ENCODE results near the gene DYNLRB2. TPM values are rescaled to one million over a fixed set of nuclear protein-coding genes. Genes with fewer than 3 reads are reported as not detected.

DYNLRB2 gene
- total RNA-seq, 2 experiments from 2014 or later = 0.76 TPM; not detected in 1

DNA sequence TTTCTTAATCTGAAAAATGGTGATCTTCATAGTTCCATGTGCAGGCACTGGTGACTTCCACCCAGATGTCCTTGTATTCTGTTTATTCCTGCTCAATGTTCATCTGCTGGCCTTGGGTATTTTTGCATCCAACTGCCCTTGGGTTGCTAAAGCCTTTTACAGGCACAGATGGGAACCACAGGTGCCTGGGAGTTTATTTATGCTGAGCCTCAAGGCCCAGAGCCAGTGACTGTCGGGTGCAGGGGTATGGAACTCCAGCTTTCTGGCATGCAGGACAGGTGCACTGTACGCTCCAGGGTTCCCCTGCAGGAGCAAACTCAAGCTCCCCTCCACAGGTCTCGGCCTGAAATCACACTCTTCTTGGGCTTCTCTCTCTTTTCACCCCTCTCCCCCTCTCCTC is 22.3 kb downstream of the DYNLRB2 start:
- CTCF ChIA-PET = interaction anchor here (0.7 to 2.7 kb wide), 3 partner anchors 9 to 17 kb away, joined by 3 to 10 read pairs (median 8); no protein-coding TSS in a partner anchor
- Mint-ChIP-seq H3K4me3 (no peak overlapping the region), H3K27me3 (no peaks in the 10 kb centered on the region)

DNA sequence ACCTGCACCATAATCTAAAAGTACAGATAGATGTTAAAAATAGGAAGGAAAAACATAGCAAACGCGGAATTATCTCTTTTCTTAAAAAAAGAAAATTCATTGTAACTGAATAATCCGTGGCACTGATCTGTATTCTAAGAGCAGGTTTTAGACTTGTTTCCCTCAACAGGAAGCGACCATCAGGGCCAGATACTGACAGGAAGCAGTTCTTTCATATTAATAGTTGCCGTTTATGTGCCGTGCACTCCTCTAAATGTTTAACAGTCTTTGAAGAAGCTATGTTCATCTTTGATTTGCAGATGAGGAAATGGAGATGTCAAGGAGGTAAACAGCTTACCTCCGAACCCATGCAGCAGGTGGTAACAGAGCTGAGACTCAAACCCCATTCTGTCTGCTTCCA is 23.6 kb downstream of the DYNLRB2 start:
- H3K4me1 Mint-ChIP-seq = peaks cover 51% of the 10 kb centered on the region
- H3K4me3 Mint-ChIP-seq = no peak overlapping the region
- no peaks in the 10 kb centered on the region for H3K27me3 Mint-ChIP-seq
- DNase-seq = no peak
- H3K27ac Mint-ChIP-seq = peak overlapping the region; percentile 80
- peaks cover 10% of the 10 kb centered on the region for H3K9me3 Mint-ChIP-seq (ENCODE audit: low read depth)
- H3K36me3 Mint-ChIP-seq = peaks cover 30% of the 10 kb centered on the region
- CTCF ChIA-PET = interaction anchor here (0.9 to 2.7 kb wide), 5 partner anchors 10 to 38 kb away, joined by 3 to 13 read pairs (median 8); no protein-coding TSS in a partner anchor
- ATAC-seq = no peak

More for the DNA sequence above, 22.3 kb downstream of the DYNLRB2 start:
- peaks cover 24% of the 10 kb centered on the region for H3K36me3 Mint-ChIP-seq
- H3K27ac Mint-ChIP-seq = no peak overlapping the region
- peaks cover 10% of the 10 kb centered on the region for H3K9me3 Mint-ChIP-seq (ENCODE audit: low read depth)
- peaks cover 42% of the 10 kb centered on the region for H3K4me1 Mint-ChIP-seq
- DNase-seq = no peak
- no peak for ATAC-seq

DNA sequence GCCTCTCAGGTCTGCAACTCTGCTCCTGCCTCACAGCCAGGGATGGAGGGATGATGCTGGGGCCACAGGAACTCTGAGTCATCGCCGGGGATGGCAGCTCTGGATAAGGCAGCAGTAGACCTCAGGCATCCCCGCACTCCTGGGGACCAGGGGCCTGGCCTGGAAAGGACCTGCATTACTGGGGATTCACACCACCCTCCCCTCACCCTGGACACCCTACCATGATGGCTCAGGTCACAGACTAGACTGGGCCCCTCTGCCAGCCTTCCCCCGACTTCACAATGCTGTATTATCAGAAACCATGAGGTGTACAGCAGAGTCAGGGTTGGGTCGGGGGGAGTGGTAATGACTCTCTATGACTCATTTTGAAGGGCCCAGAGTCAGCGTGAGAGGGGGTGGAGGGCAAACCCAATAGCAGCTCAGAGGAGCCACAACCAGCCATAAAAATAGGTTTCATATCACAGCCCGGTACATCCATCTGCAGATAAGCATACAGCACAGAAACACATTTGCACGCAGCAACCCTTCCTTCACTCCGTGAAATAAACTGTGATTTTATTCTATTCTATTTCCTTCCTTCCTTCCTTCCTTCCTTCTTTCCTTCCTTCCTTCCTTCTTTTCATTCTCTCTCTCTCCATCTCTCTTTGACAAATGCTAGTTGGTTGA is 28.8 kb downstream of the DYNLRB2 start:
- Mint-ChIP-seq H3K27me3 (no peaks in the 10 kb centered on the region), H3K4me1 (peaks cover 68% of the 10 kb centered on the region), H3K4me3 (peak overlapping the region; percentile 27), H3K9me3 (ENCODE audit: low read depth) (peaks cover 13% of the 10 kb centered on the region), H3K27ac (peak overlapping the region; percentile 98), H3K36me3 (peaks cover 43% of the 10 kb centered on the region)
- CTCF ChIA-PET = interaction anchor here (1.0 to 1.8 kb wide), 4 partner anchors 11 to 44 kb away, joined by 3 to 9 read pairs (median 4); no protein-coding TSS in a partner anchor
- peak; percentile 95 for ATAC-seq
- DNase-seq = peak; percentile 93

GRCh38 chr16:80570106-80570478 is 29.3 kb downstream of the DYNLRB2 start:
- ATAC-seq (peak; percentile 48), DNase-seq (peak; percentile 72)
- H3K36me3 Mint-ChIP-seq = peaks cover 40% of the 10 kb centered on the region
- peaks cover 67% of the 10 kb centered on the region for H3K4me1 Mint-ChIP-seq
- H3K27me3 Mint-ChIP-seq = no peaks in the 10 kb centered on the region
- H3K27ac Mint-ChIP-seq = peak overlapping the region; percentile 98
- H3K4me3 Mint-ChIP-seq = peak overlapping the region; percentile 27
- H3K9me3 Mint-ChIP-seq (ENCODE audit: low read depth) = peaks cover 13% of the 10 kb centered on the region
- CTCF ChIA-PET = interaction anchor here (1.0 to 1.8 kb wide), 3 partner anchors 10 to 45 kb away, joined by 3 to 9 read pairs (median 4); no protein-coding TSS in a partner anchor

DNA sequence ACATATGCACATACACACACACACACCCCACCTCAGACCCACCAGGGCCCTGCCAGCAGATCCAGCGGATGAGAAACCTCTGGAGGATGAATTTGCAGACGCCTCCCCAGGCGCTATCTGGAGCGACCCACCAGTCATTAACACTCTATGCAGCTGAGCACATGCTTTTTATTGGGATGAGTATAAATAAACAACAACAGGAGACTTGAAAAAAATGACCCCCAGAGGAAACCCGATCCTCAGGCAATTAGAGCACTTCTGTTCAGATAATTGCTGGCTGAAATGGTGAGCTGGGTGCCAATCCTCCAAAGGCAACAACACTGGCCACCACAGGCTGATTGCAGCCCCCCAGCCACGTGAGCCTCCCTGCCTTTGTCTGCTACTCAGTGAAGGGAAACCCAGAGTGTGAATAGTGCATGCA is 32.9 kb downstream of the DYNLRB2 start:
- peaks cover 54% of the 10 kb centered on the region for H3K4me1 Mint-ChIP-seq
- CTCF ChIA-PET = interaction anchor here (1.6 to 1.9 kb wide), 2 partner anchors 15 to 47 kb away, joined by 4 to 6 read pairs; no protein-coding TSS in a partner anchor
- H3K36me3 Mint-ChIP-seq = peaks cover 23% of the 10 kb centered on the region

DNA sequence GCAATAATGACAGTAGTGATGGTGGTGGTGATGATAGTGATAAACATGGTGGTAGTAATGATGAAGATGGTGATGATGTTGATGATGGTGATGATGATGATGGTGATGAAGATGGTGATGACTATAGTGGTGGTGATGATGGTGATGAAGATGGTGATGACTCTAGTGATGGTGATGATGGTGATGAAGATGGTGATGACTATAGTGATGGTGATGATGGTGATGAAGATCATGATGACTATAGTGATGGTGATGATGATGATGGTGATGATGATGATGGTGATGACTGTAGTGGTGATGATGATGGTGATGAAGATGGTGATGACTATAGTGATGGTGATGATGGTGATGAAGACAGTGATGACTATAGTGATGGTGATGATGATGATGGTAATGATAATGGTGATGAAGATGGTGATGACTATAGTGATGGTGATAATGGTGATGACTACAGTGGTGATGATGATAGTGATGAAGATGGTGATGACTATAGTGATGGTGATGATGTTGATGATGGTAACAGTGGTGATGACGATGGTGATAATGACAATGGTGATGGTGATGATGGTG is 35.6 kb downstream of the DYNLRB2 start:
- CTCF ChIA-PET = interaction anchor here (0.8 to 5.0 kb wide), 3 partner anchors 7 to 50 kb away, joined by 3 to 52 read pairs (median 4); no protein-coding TSS in a partner anchor
- DNase-seq (no peak), ATAC-seq (no peak)
- H3K27ac Mint-ChIP-seq = no peak overlapping the region
- peaks cover 19% of the 10 kb centered on the region for H3K36me3 Mint-ChIP-seq
- peaks cover 55% of the 10 kb centered on the region for H3K4me1 Mint-ChIP-seq
- no peaks in the 10 kb centered on the region for H3K27me3 Mint-ChIP-seq
- H3K9me3 Mint-ChIP-seq (ENCODE audit: low read depth) = peaks cover under 1% of the 10 kb centered on the region
- no peak overlapping the region for H3K4me3 Mint-ChIP-seq

More for the DNA sequence above, 32.9 kb downstream of the DYNLRB2 start:
- Mint-ChIP-seq H3K27me3 (no peaks in the 10 kb centered on the region), H3K4me3 (no peak overlapping the region), H3K27ac (no peak overlapping the region), H3K9me3 (ENCODE audit: low read depth) (peaks cover 3% of the 10 kb centered on the region)
- ATAC-seq = no peak
- DNase-seq = no peak

DNA sequence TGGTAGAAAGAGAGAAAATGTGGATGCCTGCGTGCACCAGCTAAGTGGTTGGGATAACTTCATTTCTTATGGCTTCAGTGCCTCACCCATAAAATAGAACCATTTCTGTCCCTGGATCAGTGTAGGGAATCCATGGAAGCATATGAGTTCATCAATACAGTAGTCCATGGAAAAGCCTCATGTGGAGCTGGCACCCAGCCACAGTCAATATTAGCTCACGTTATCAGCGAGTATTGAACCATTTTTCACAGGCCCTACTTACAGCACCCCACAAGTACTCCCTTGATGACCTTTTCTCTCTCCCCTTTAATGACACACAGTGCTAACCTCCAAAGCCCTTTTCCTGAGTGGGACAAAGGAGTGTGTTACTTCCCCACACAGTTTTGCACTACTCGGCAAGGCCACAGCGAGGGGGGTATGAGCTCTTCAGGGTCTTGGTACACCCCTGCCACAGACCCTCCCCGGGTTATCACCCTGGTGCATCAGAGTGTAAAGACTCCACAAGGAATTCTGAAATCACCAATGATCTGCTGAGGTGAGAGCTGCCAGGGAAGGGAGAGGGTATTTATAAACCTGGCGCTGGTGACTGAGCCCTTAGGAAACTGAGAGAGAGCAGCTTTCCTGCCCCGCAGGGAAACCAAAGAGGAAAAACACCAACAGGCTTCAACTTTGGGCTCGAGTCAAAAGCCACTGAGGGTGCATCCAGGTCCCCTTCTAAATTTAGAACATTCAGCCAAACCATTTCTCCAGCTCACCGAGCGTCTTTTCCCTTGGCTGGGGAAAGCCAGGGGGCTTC is 36.9 kb downstream of the DYNLRB2 start:
- H3K4me3 Mint-ChIP-seq = no peak overlapping the region
- H3K27ac Mint-ChIP-seq = no peak overlapping the region
- peaks cover 57% of the 10 kb centered on the region for H3K4me1 Mint-ChIP-seq
- no peak for ATAC-seq
- no peak for DNase-seq
- CTCF ChIA-PET = interaction anchor here (0.8 to 5.0 kb wide), 4 partner anchors 13 to 51 kb away, joined by 3 to 52 read pairs (median 4); no protein-coding TSS in a partner anchor
- no peaks in the 10 kb centered on the region for H3K27me3 Mint-ChIP-seq
- H3K36me3 Mint-ChIP-seq = peaks cover 14% of the 10 kb centered on the region
- H3K9me3 Mint-ChIP-seq (ENCODE audit: low read depth) = no peaks in the 10 kb centered on the region

DNA sequence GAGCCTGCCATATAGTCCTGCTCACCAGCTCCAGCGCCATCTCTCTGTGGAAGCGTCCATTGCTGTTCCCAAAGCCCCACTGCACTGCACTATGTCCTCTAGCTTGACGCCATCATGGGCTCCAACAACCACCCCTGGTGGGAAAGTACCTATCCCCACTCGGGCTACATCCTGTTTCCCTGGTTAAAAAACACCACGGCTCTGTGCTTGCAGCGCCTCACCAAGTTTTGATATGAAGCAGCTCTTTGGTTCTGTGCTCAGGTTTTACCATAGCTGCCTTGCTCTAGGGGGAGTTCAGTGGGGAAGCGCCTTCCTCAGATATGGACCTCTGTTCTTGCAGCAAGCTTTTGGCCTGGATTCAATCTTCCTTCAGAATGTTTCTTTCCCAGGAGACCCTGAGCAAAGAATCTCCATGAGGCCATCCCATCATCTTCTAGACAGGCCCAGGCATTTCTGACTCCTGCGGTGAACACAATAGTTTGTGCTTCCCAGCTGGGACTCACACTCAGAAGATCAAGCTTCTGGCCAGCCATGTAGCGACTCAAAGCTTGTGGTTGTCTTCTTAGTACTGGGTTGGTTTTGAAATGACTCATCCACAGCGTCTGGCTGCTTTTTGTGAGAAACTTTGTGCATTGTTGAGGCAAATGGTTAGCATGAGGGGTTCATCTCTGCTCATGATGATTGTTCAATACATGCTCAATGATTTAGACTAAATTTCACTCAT is 39.5 kb downstream of the DYNLRB2 start:
- H3K27ac Mint-ChIP-seq = peak overlapping the region; percentile 96
- peaks cover 73% of the 10 kb centered on the region for H3K4me1 Mint-ChIP-seq
- H3K4me3 Mint-ChIP-seq = peak overlapping the region; percentile 54
- ATAC-seq (peak; percentile 88), DNase-seq (peak; percentile 95)
- H3K36me3 Mint-ChIP-seq = peaks cover 24% of the 10 kb centered on the region
- CTCF ChIA-PET = interaction anchor here (0.8 to 5.0 kb wide), 17 partner anchors 8 to 244 kb away, joined by 3 to 52 read pairs (median 6); no protein-coding TSS in a partner anchor
- no peaks in the 10 kb centered on the region for H3K27me3 Mint-ChIP-seq
- no peaks in the 10 kb centered on the region for H3K9me3 Mint-ChIP-seq (ENCODE audit: low read depth)

DNA sequence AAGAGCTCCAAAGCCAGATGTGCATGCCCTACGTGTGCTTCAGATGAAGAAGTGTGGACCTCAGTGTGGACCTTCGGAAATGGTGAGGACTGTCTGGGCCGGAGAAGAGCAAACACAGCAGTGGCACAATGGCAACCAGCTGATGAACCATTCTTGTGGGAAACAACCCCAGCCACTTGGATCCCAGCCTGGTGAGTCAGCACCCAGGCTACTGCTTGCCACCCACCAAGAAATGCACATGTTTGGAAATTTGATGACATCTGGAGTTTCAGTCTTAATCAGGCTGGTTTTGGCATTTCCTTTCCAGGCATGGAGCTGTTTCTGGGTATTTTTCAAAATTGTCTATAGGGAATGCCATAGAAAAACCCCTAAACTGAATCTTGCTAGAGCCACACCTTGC is 42.7 kb downstream of the DYNLRB2 start:
- Mint-ChIP-seq H3K27ac (peak overlapping the region; percentile 58), H3K36me3 (peaks cover 49% of the 10 kb centered on the region), H3K4me1 (peaks cover 85% of the 10 kb centered on the region), H3K27me3 (no peaks in the 10 kb centered on the region), H3K9me3 (ENCODE audit: low read depth) (peaks cover 4% of the 10 kb centered on the region), H3K4me3 (no peak overlapping the region)
- peak; percentile 18 for ATAC-seq
- DNase-seq = peak; percentile 79
- CTCF ChIA-PET = interaction anchor here (0.9 to 5.7 kb wide), 5 partner anchors 8 to 56 kb away, joined by 3 to 35 read pairs (median 4); no protein-coding TSS in a partner anchor

- Mint-ChIP-seq H3K4me1 (peaks cover 80% of the 10 kb centered on the region), H3K9me3 (ENCODE audit: low read depth) (peaks cover 7% of the 10 kb centered on the region), H3K27ac (peak overlapping the region; percentile 64), H3K4me3 (no peak overlapping the region), H3K27me3 (peaks cover 4% of the 10 kb centered on the region), H3K36me3 (peaks cover 64% of the 10 kb centered on the region)
- ATAC-seq (peak; percentile 74), DNase-seq (peak; percentile 69)
- CTCF ChIA-PET = interaction anchor here (5.7 kb wide), 1 partner anchor 59 kb away, joined by 35 read pairs; no protein-coding TSS in a partner anchor
Measured at GRCh38 chr16:80585764-80586163, 45.0 kb downstream of the DYNLRB2 start.

GRCh38 chr16:80586476-80586875 is 45.7 kb downstream of the DYNLRB2 start:
- Mint-ChIP-seq H3K4me3 (no peak overlapping the region), H3K9me3 (ENCODE audit: low read depth) (peaks cover 7% of the 10 kb centered on the region), H3K27ac (peak overlapping the region; percentile 64), H3K27me3 (peaks cover 7% of the 10 kb centered on the region), H3K36me3 (peaks cover 67% of the 10 kb centered on the region), H3K4me1 (peaks cover 80% of the 10 kb centered on the region)
- no peak for ATAC-seq
- CTCF ChIA-PET = interaction anchor here (1.3 to 5.7 kb wide), 3 partner anchors 21 to 59 kb away, joined by 4 to 35 read pairs (median 5); no protein-coding TSS in a partner anchor
- DNase-seq = no peak

DNA sequence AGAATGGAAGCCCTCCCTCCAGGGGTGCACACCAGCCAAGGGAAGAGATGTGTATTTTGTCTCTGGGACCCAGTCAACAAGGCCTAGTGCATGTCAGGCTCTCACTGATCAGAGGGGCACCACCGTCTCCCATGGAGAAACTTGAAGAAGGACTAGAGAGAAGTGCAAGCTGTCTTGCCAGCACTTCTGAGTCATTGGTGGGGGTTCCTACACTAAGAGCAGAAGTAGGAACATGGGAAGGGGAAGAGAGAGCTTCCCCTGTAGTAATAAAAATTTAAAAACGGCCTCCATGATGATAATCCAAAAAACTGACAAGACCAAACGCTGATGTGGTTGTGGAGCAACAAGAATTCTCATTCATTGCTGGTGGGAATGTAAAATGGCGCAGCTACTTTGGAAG is 46.3 kb downstream of the DYNLRB2 start:
- ATAC-seq = no peak
- Mint-ChIP-seq H3K27me3 (peaks cover 7% of the 10 kb centered on the region), H3K36me3 (peaks cover 67% of the 10 kb centered on the region), H3K9me3 (ENCODE audit: low read depth) (peaks cover 7% of the 10 kb centered on the region), H3K4me1 (peaks cover 80% of the 10 kb centered on the region), H3K4me3 (no peak overlapping the region), H3K27ac (no peak overlapping the region)
- DNase-seq = no peak
- CTCF ChIA-PET = interaction anchor here (1.3 to 5.7 kb wide), 3 partner anchors 22 to 60 kb away, joined by 4 to 35 read pairs (median 5); no protein-coding TSS in a partner anchor

All from activated CD8-positive, alpha-beta memory T cell treated with anti-CD3 and anti-CD28 coated beads, Interleukin-2, amount 10 ng/mL, durations not matched to agents 7 days and 5 days (primary cell).